Stimulated activated CD8-positive, alpha-beta memory T cell treated with anti-CD3 and anti-CD28 coated beads, Interleukin-2, amount 100 ng/mL, for 48 hours (primary cell): ENCODE measurements around the gene TTC39C.
A peak's percentile ranks its signal among the peaks of the same experiment; 100 is the strongest.

Experiments used
- DNase-seq, 2 donors: peaks; one replicate each; pipeline ENCODE4 v3.0.0-alpha.2; 2020; ENCODE audit warnings: low read depth in 2 of 2

The TTC39C gene

DNA sequence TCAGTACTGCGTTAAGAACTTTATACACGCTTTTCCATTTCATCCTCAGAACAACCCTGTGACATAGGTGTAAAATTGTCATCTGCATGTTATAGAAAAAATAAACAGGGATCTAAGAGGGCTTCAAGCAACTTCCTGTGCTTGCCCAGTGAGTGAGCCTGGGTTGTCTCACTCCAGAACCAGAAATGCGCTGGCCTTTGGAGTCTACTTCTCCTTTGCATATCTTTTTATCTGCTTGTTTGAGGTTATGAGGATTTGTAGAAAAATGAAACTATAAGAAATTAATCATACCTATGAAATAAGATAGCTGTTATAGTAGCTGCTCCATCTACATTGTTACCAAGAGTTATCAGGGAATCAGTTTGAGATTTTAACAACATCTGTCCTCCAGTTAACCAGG lies 69.0 kb downstream of the TTC39C start:
- DNase-seq, result no peak

DNA sequence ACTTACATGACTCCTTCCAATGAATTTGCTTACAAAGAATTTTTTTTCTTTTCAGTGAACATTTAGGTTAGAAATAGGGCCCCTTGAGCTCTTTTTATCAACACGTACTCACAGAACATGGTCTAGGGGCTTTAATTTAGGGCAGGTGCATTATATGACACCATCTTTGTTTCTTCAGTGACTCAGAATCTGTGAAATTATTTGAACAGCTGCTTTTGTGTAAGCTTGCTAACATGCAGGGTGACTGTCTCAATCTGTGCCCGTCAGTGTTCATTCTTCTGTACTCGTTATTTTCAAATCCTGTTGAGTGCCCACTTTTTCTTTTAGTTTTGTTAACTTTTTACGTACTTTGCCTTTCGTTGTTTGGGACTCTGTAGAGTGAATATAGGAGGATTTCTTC lies 71.5 kb downstream of the TTC39C start:
- DNase-seq, result no peak

DNA sequence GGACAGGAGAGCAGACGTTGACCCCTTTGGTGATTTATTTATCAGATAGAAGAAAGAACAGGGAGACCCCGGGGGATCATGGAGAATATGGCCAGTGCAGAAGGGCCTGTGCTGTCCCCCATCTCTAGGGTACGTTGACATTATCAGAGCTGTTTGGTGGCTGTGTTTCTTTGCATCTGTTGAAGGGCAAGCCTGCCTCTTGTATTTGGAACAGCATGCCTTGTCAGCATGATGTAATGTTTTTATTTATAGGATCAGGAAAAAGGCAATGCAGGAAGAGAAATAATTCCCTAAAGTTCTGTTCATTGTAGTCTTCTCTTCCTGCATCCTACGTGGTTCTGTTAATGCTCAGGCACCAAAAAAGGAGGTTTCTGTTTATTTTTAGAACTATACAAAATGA lies 74.5 kb downstream of the TTC39C start:
- DNase-seq, result no peak

DNA sequence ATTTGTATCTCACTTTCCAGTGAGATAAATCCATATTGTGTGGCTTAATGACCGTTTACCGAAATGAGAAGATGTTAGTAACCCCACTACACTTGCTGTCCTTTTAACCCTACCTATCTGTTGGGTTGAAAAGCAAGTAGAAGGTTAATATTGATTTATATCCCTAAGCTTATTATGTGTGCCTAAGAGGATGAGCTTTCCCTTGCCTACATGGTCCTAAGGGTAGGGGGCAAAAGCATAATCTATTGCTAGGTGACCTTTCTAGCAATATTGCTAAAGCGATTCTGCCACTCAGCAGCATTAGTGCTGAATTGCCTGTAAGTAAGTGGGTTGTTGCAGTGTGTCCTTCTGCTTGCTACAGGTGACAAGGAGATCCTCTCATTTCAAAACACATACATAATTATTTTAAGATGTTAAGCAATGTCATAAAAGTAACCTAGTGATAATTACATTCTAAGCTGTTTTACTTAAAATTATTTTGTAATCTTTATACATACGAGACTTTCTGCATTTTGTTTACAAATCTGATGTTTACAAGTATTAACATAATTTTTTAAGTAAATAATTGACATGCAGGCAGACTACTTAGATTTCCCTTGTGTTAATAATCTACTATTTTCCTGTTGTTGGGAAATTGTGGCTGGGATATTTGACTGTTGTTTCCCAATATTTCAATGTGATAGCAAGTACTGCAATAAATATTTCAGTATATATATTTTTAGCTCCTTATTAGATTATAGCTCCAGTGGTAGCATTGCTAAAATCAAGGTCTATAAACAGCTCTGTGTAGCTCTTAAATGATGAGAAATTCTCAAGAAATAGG lies 75.2 kb downstream of the TTC39C start:
- no peak for DNase-seq

DNA sequence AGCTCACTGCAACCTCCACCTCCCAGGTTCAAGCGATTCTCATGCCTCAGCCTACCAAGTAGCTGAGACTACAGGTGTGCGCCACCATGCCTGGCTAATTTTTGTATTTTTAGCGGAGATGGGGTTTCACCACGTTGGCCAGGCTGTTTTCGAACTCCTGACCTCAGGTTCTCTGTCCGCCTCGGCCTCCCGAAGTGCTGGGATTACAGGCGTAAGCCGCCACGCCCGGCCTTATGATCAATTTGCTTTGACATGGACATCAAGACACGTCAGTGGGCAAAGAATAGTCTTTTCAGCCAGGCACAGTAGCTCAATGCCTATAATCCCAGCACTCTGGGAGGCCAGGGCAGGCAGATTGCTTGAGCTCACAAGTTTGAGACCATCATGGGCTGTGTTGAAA lies 76.3 kb downstream of the TTC39C start:
- no peak for DNase-seq

DNA sequence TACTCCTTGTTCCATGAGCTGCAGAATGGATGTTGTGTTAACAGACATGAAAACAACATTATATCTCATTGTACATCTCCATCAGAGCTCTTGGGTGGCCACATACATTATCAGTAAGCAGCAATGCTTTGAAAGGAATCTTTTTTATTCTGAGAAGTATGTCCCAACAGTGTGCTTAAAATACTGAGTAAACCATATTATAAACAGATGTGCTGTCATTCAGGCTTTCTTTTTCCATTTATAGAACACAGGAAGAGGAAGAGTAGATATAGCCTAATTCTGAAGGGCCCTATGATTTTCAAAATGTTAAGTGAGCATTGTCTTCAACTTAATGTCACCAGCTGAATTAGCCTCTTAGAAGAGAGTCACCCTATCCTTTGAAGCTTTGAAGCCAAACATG lies 80.0 kb downstream of the TTC39C start:
- no peak for DNase-seq

DNA sequence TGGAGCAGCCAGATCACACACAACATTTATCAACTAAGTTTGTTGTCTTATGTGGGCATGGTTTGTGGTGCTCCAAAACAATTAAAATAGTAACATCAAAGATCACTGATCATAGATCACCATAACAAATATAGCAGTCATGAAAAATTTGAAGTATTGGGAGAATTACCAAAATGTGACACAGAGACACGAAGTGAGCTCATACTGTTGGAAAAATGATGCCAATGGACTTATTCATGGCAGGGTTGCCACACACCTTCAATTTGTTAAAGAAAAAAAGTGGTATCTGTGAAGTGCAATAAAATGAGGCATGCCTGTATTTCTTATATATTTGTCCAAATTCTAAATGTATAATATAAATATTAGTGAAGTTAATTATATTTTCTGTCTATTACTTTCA lies 81.4 kb downstream of the TTC39C start:
- no peak for DNase-seq

DNA sequence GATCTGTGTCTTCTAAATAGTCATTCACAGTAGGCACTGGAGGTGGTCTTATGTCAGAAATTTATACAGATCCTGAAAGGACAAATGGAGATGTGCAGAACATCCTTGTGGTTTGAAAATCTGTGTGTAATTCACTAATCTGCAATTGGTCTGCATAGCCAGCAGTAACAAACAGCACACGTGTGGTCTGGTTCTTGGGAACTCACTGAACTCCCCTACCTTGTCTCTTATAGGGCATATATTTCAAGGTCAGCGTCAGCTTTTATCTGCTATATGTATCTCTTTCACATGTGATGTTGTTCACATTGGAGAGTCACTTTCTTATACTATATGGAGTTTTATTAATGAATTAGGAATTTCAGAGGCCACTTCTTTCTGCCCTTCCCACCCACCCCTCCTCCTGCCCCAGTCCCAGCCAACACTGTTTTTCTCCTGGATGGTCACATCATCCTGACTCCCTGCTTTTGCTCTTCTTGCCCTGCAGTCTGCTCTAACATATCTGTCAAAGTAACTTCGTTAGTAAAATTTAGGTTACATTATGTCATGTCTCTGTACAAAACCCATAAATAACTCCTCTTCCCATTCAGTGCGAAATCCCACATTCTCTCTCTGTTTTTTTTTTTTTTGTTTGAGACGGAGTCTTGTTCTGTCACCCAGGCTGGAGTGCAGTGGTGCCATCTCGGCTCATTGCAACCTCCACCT lies 88.9 kb downstream of the TTC39C start:
- DNase-seq, result no peak

DNA sequence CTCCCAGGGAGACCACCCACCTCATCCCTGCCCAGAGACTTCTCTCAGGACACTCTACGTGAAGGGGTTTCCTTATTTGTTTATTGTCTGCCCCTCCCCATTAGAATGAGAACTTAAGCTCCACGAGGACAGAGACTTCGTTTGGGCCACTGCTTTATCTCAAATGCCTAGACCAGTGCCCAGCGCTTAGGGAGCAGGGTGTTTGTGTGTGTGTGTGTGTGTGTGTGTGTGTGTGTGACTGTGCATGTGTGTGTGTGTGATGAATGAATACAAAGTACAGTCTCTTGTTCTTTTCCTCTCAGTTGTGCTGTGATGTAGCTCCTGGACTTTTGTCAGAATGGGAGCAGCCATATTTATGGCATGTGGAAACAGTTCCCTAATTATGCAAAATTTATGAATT lies 89.9 kb downstream of the TTC39C start:
- no peak for DNase-seq

DNA sequence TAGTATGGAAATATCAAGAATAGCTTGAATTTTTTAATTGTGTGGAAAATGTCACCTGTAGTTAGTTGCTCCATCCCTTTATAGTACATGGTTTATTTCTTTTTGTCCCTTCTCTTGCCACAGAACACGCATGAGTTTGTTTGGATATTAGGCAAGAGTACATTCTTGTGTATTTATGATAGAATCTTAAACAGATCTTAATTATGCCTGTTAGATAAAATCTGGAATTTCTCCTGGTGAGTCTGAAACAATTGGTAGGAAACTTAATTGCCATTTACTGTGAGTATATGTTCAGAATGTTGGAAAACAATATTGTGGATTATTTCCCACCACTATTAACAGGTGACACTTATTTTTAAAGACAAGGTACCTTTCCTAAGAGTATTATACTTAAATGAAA lies 94.1 kb downstream of the TTC39C start:
- no peak for DNase-seq

DNA sequence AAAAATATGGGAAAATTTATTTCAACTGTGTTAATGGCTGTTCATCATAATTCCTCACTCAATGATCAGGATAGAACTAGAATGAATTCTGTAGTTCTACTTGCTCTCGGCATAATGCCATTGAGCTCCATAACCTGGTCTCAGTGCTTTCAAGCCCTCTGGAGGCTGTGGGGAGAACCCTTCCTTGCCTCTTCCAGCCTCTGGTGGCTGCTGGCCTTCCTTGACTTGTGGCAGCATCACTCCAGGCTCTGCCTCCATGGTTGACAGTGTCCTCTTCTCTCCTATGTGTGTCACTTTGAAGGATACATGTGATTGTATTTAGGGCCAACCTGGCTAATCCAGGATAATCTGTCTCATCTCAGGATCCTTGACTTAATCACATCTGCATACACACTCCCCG lies 97.4 kb downstream of the TTC39C start:
- no peak for DNase-seq

DNA sequence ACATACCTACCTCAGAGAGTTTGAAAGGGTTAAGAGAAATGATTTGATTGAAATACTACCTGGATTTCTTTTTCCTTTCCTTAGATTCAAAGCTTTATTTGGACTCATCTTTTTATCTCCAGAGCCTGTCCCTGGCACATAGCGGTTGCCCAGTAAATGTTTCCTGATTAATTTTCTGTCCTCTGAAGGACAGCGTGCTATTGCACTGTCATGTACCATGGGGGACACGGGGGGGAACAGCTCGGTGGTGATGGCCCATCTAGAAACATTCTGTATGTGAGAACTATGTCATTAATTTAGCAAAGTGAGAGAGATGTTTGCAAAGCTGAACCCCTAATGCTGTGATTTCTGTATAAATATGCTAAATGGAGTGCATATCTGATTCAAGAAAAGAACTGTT lies 97.9 kb downstream of the TTC39C start:
- no peak for DNase-seq

DNA sequence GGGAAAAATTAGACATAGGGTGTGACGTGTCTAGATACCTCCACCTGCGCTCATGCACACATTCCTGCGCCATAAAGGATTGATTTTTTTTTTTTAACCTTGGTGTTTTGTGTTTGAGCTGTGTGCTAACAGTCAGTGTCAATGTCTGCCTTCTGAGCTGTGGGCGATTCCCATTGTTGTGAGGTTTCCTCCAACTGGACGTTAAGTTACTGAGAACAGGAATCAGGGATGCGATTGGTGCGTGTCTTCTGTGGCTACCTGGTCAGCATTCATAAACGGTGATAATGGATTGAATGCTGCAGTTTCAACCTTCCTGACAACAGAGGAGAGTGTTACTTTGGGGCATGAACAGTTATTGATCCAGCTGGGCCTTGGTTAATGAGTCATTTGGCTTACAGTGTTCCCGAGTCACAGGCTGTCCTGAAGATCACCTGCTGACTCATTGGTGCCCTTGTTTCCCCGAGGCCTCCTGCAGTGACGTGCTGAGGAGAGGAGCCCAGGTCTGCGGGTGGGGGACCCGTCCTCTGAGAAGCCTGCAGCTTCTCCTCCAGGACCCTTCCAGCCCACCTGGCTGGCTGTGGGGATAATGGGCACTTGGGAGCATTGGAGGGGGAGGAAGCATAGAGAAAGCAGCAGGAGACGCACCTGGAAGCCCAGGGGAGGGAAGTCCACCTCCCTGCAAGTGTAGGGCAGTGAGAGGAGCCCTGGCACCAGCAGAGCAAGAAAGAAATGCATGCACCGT lies 98.5 kb downstream of the TTC39C start:
- no peak for DNase-seq

DNA sequence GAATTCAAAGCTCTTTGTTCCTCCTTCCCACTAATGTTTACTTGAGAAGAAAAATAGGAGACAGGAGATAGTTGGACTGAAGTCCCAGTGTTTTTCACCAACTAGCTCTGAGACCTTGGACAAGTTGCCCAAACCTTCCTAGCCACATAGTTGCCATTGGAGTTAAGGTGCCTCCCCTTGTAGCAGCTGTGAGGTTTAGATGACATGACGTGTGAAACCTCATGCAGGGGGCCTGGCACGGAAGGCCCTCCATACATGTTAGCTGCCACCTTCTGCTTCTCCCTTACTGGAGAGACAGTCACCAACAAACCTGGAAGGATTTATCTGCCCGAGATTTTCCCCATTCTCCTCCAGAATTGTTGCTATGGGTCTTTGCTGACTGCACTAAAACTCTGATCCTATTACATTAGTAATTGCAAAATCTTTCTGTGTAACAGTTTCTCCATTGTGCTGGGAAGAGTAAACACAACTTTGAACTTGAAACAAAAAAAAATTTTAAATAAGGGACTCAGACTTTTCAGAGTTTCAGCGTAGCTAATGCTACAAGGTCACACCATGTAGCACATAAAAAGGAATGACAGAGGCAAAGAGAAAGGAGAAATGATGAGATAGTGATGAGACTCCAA lies 100.5 kb downstream of the TTC39C start:
- no peak for DNase-seq

DNA sequence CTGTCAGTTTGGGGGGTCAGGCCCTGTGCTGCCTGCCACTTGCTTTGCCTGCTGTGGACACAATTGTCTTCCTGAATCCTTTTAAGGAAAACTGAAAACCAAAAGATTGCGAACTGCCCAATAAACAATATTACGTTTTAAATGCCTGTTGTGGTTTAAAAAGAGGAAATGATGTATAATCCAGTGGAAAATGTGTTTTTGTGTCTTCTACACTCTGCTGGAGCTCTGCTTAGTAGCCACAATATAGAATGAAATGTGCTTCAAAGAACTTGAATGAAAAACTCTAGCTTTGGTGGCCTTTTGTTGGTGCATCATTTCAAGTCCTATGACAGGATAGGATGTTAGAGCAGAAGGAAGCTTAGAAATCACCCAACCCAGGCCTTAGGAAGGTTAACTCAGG lies 101.1 kb downstream of the TTC39C start:
- no peak for DNase-seq

DNA sequence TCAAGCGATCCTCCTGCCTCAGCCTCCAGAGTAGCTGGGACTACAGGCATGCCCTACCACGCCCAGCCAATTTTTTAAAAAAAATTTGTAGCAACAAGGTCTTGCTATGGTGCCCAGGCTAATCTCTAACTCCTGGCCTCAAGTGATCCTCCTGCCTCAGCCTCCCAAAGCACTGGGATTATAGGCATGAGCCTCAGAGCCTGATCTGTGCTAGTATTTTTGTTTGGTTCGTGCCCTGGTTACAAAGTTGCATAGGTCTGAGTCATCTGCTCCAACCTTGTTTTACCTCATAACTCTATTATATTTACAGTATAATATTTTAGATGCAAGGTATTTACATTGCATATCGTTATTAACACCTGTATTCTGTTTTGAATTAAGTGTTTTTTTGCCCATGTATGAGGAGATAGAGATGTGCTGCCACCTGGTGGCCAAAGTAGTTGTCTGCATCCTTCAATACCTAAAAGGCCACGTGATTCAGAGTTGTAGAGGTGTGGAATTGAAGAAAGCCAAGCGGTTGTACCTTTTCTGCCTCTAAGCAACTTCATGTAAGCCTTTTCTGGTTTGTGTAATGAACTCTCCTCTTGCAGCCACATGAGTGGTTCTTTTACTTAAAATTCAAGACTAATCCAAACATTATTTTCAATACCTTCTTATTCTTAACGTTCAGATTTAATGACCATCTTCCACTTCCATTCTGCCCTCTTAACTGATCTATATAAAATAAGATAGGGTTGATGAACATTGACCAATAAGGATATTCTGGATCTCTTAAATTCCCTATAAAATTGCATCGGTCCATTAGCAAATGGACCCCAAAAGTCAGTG lies 104.4 kb downstream of the TTC39C start:
- DNase-seq, result peak; percentile 51 to 59

DNA sequence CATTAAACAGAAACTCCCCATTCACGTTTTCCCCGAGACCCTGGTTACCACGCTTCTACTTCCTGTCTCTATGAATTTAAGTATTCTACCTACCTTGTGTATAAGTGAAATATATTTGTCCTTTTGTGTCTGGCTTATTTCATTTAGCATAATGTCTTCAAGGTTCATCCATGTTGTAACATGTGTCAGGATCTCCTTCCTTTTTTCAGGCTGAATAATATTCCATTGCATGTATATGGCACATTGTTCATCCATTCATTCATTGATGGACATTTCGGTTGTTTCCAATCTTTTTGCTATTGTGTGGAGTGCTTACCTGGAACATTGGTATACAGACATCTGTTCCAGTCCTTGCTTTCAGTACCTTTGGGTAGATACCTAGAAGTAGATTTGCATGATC lies 106.1 kb downstream of the TTC39C start:
- no peak for DNase-seq

DNA sequence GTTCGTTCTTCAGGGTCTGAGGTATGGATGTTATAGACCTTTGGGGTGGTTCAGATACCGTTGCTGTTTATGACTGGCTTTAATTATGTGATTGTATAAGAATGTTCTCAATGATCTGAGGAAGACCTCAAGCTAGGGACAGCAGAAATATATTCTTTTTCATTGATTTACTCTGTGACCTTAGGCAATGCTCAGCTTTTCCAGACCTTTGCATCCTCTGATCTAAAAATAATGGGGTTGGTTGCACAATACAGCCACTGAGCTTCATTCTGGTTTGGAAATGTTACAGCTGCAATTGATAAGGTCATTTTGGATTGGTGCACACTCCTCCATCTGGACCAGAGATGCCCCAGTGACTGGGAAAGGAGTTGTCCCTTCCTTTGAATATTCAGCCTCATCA lies 107.1 kb downstream of the TTC39C start:
- DNase-seq, result no peak

DNA sequence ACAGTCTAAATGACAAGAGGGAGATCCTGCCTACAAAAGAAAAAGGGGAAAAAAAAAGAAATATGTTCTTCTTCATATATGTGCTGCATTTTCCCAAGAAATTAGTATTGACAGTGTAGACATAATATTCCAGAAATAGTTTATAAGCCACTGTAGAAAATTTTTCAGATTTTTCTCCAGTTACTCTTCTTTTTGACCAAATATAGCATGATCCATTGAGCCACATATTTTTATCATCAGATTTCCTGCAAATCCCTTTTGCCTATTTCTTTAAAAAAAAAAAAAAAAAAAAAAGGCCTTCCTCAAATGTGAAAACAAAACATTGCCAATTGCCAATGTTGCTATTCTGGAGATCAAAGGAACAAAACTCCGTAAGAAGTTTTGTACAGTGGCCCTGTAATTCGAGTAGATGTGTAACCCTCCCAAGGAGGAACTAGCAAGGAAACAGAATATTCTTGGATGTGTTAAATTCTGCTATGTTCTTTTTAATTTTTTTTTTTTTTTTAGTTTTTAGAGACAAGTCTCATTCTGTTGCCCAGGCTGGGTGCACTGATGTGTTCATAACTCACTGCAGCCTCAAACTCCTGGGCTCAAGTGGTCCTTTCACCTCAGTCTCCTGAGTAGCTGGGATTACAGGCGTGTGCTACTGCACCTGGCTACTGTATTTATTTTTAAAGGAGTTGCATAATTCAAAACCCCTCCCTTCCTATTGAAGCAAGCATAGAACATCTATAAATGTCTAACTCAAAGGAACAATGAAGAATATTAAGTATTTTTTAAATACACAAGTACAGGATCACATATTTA lies 111.8 kb downstream of the TTC39C start:
- no peak for DNase-seq

DNA sequence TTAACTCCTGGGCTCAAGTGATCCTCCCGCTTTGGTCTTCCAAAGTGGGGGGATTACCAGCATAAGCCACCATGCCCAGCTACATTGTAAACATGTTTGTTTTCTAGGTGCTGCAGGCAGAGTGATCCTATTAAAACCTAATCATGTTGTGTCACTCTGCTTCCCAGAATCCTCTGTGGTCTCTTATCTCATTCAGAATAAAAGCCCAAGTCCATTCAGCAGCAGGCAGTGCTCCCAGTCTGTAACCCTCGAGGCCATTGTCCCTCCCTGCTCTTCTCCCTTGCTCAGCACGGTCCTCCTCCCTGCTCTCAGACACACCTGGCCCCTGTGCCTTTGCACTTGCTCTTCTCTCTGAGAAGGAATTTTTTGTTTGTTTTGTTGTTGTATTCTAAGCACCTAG lies 113.2 kb downstream of the TTC39C start:
- DNase-seq, result no peak

DNA sequence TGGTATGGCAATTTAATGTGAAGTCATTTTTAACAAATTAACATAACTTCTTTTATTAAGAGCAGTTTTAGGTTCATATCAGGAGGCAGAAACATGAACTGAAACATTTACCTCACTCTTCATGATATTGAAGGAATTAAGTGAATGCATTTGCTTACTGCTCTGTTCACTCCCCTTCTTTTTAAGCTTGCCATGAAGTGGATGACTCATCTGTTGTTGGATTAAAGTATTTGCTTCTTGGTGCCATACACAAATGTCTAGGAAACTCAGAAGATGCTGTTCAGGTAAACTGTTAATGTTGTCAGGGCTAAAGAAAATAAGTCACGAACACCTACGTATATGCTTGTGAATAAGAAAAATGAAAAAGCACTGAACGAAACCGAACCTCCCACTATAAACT lies 114.1 kb downstream of the TTC39C start:
- DNase-seq, result no peak
